ENCODE measurements around the gene LSM10. TPM values are rescaled to one million over a fixed set of nuclear protein-coding genes. Genes with fewer than 3 reads are reported as not detected.
A peak's percentile ranks its signal among the peaks of the same experiment; 100 is the strongest.

The LSM10 gene
- total RNA-seq, 2 experiments from 2014 or later, result 48.9 to 63.8 TPM

DNA sequence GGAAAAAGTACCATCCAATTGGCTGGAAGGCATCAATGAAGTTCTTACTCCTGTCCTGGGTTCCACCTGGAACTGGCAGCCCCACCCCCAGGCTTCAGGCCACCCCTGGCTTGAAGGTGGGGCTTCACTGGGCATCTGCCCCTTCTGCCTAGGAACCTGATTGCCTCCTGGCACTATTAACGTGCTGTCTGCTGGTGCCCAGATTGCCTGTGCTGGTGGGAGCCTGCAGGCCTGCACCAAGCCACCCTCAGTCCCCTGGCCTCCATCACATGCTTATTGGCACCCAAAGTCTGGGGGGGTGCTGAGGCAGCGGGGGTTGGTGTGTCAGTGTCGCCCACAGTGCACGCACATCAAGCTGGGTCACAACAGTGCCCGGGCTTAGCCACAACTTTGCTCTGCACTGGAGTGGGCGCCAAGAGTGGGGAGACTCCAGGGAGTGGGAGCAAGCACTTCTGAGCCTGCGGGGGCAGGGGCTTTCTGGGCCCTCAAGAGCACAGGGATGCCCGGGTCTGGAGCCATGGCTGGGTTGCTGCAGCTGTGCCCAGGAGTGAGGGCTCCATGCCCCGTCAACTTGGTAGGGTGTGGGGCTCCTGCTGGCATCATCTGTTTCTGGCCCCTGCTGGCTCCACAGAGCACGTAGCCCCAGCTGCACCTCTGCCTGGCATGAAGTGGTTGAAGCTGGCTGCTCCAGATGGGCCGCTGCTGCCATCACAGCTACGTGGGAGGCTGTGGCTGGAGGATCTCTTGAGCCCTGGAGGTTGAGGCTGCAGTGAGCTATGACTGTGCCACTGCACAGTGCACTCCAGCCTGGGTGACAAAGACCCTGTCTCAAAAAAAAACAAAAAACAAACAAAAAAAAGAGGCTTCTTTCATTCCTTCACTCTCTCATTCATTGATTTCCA, 4.1 kb upstream of the LSM10 start:
- peaks cover 35% of the 10 kb centered on the region for H3K4me1 Mint-ChIP-seq
- H3K4me3 Mint-ChIP-seq, result peak overlapping the region; percentile 66
- DNase-seq (no peak), ATAC-seq (no peak)
- H3K27me3 Mint-ChIP-seq, result no peaks in the 10 kb centered on the region
- H3K9me3 Mint-ChIP-seq (ENCODE audit: low read depth), result no peaks in the 10 kb centered on the region
- CTCF ChIA-PET, result interaction anchor here (1.4 to 2.4 kb wide), 3 partner anchors 10 to 252 kb away, joined by 4 to 11 read pairs (median 6); partner anchors contain the start of gene TRAPPC3
- peak overlapping the region; percentile 83 for H3K27ac Mint-ChIP-seq
- peaks cover 4% of the 10 kb centered on the region for H3K36me3 Mint-ChIP-seq

GRCh38 chr1:36400825-36401601, 3.3 kb upstream of the LSM10 start:
- CTCF ChIA-PET, result interaction anchor here (0.6 to 5.4 kb wide), 9 partner anchors 11 to 252 kb away, joined by 3 to 49 read pairs (median 4); partner anchors contain the start of genes OSCP1, SH3D21 and TRAPPC3
- H3K4me1 Mint-ChIP-seq, result peaks cover 42% of the 10 kb centered on the region
- peaks cover 6% of the 10 kb centered on the region for H3K36me3 Mint-ChIP-seq
- no peaks in the 10 kb centered on the region for H3K27me3 Mint-ChIP-seq
- H3K9me3 Mint-ChIP-seq (ENCODE audit: low read depth), result no peaks in the 10 kb centered on the region
- ATAC-seq, result peak; percentile 52
- DNase-seq, result peak; percentile 84
- H3K4me3 Mint-ChIP-seq, result peak overlapping the region; percentile 66
- peak overlapping the region; percentile 83 for H3K27ac Mint-ChIP-seq

GRCh38 chr1:36400514-36400824, 2.8 kb upstream of the LSM10 start:
- Mint-ChIP-seq H3K27ac (peak overlapping the region; percentile 83), H3K36me3 (peaks cover 6% of the 10 kb centered on the region), H3K4me3 (no peak overlapping the region), H3K4me1 (peaks cover 42% of the 10 kb centered on the region), H3K9me3 (ENCODE audit: low read depth) (no peaks in the 10 kb centered on the region), H3K27me3 (no peaks in the 10 kb centered on the region)
- ATAC-seq (no peak), DNase-seq (no peak)
- CTCF ChIA-PET, result interaction anchor here (0.6 to 5.4 kb wide), 10 partner anchors 10 to 251 kb away, joined by 3 to 49 read pairs (median 4); partner anchors contain the start of genes OSCP1, SH3D21 and TRAPPC3

DNA sequence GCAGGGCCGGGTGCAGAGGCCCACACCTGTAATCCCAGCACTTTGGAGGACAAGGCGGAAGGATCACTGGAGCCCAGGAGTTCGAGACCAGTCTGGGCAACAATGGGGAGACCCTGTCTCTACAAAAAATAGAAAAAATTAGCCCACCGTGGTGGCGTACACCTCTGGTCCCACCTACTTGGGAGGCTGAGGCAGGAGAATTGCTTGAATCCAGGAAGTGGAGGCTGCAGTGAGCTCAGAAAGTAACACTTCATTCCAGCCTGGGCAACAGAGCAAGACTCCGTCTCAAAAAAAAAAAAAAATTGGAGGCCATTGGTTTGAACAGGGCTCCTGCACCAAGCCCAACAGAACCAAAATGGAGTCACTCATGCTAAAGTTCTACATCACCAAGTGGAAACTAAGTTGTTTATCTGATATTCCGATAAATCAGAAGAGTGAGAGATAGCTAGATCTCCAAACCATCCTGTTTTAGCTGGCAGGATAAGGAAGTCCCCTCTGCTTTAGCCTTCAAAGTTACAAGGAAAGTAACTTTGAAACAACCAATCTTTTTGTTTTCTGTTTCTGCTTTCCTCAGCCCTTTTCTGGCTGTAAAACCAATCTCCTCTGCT, 766 bp upstream of the LSM10 start:
- Mint-ChIP-seq H3K36me3 (peaks cover 11% of the 10 kb centered on the region), H3K4me1 (peaks cover 46% of the 10 kb centered on the region), H3K27me3 (no peaks in the 10 kb centered on the region), H3K9me3 (ENCODE audit: low read depth) (no peaks in the 10 kb centered on the region), H3K4me3 (peak overlapping the region; percentile 90), H3K27ac (peak overlapping the region; percentile 96)
- no peak for ATAC-seq
- CTCF ChIA-PET, result interaction anchor here (1.4 to 5.4 kb wide), 5 partner anchors 10 to 92 kb away, joined by 3 to 49 read pairs (median 9); partner anchors contain the start of gene SH3D21
- DNase-seq, result no peak

DNA sequence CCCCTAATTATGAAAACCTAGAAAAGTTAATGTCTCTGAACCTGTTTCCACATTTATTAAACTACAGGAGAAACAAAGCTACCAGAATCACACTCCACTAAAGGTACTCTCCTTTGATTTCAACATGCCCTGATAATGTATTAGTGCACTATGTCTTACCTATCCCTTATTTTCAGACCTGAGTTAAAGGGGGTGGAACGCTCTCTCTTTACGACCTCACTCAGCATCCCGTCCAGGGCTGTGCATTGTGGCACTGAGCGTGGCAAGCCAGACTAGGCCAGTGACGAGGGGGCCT, 678 bp downstream of the LSM10 start:
- no peaks in the 10 kb centered on the region for H3K27me3 Mint-ChIP-seq
- DNase-seq, result no peak
- peak overlapping the region; percentile 96 for H3K27ac Mint-ChIP-seq
- CTCF ChIA-PET, result interaction anchor here (0.8 to 5.4 kb wide), 8 partner anchors 9 to 236 kb away, joined by 3 to 49 read pairs (median 5); partner anchors contain the start of gene SH3D21
- peak; percentile 59 for ATAC-seq
- H3K4me3 Mint-ChIP-seq, result peak overlapping the region; percentile 90
- peaks cover 20% of the 10 kb centered on the region for H3K36me3 Mint-ChIP-seq
- peaks cover 48% of the 10 kb centered on the region for H3K4me1 Mint-ChIP-seq
- H3K9me3 Mint-ChIP-seq (ENCODE audit: low read depth), result no peaks in the 10 kb centered on the region

DNA sequence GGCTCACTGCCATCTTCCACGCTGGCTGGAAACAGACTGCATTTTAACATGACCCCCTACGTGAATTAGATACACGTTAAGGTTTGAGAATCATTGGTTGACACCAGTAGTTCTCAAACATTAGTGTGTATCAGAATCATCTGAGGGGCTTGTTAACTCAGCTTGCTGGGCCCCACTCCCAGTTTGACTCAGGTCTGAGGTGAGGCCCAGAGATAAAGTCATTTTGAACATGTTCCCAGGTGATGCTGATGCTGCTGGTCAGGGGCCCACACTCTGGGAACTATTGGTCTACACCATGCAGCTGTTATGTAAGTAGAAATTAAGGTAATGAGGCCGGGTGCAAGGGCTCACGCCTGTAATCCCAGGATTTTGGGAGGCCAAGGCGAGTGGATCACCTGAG, 1.3 kb downstream of the LSM10 start:
- no peaks in the 10 kb centered on the region for H3K9me3 Mint-ChIP-seq (ENCODE audit: low read depth)
- no peaks in the 10 kb centered on the region for H3K27me3 Mint-ChIP-seq
- H3K36me3 Mint-ChIP-seq, result peaks cover 24% of the 10 kb centered on the region
- DNase-seq (no peak), ATAC-seq (no peak)
- CTCF ChIA-PET, result interaction anchor here (0.8 to 5.4 kb wide), 4 partner anchors 9 to 54 kb away, joined by 3 to 49 read pairs (median 5); no protein-coding TSS in a partner anchor
- H3K27ac Mint-ChIP-seq, result peak overlapping the region; percentile 61
- peak overlapping the region; percentile 90 for H3K4me3 Mint-ChIP-seq
- H3K4me1 Mint-ChIP-seq, result peaks cover 43% of the 10 kb centered on the region

GRCh38 chr1:36393686-36394085, 4.0 kb downstream of the LSM10 start:
- no peak for DNase-seq
- Mint-ChIP-seq H3K36me3 (peaks cover 32% of the 10 kb centered on the region), H3K27ac (no peak overlapping the region), H3K9me3 (ENCODE audit: low read depth) (no peaks in the 10 kb centered on the region), H3K27me3 (no peaks in the 10 kb centered on the region), H3K4me3 (no peak overlapping the region), H3K4me1 (peaks cover 35% of the 10 kb centered on the region)
- CTCF ChIA-PET, result no interaction called here
- no peak for ATAC-seq

DNA sequence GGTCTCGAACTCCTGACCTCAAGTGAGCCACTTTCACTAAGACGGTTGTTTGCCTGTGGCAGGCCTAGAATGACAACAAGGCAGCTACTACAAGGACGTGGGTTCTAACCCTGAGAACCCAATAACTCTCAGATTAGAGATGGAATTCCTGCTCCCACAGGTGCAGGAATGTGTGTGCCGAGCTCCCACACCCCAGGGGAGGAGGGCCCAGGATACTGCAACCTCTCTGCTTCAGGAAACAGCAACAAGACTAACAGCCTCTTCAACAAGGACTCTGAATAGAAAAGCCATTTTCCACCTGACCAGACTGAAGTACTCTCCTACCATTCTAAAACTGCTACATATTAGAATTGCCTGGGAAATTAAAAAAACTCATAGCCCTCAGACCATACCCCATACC, 4.9 kb downstream of the LSM10 start:
- DNase-seq (no peak), ATAC-seq (no peak)
- H3K4me1 Mint-ChIP-seq, result peaks cover 32% of the 10 kb centered on the region
- CTCF ChIA-PET, result interaction anchor here (1.0 kb wide), 1 partner anchor 19 kb away, joined by 3 read pairs; no protein-coding TSS in a partner anchor
- no peak overlapping the region for H3K27ac Mint-ChIP-seq
- no peak overlapping the region for H3K4me3 Mint-ChIP-seq
- H3K9me3 Mint-ChIP-seq (ENCODE audit: low read depth), result no peaks in the 10 kb centered on the region
- H3K27me3 Mint-ChIP-seq, result no peaks in the 10 kb centered on the region
- H3K36me3 Mint-ChIP-seq, result peaks cover 32% of the 10 kb centered on the region

DNA sequence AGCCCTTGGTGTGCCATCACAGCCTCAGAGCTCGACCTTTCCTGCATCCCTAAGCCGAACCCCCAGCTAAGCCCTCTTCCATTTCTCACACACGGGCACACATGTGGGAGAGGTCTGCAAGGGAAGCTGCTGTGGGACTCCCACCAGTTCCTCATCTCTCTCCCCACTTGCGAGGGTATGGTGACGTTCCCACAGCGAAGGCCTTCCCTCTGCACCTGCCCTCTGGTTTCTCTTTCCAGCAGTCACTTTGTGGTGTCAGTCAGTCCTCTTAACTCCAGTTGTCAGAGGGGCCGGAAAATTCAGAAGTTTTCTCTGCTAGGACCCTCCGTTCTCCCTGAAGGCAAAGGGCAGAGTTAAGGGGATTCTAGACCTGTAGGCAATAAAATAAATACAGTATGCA, 6.4 kb downstream of the LSM10 start:
- no peak overlapping the region for H3K4me3 Mint-ChIP-seq
- CTCF ChIA-PET, result interaction anchor here (0.6 kb wide), 1 partner anchor 890 kb away, joined by 3 read pairs; no protein-coding TSS in a partner anchor
- H3K9me3 Mint-ChIP-seq (ENCODE audit: low read depth), result no peaks in the 10 kb centered on the region
- peaks cover 35% of the 10 kb centered on the region for H3K4me1 Mint-ChIP-seq
- DNase-seq (no peak), ATAC-seq (no peak)
- H3K27me3 Mint-ChIP-seq, result no peaks in the 10 kb centered on the region
- H3K27ac Mint-ChIP-seq, result no peak overlapping the region
- peaks cover 28% of the 10 kb centered on the region for H3K36me3 Mint-ChIP-seq

DNA sequence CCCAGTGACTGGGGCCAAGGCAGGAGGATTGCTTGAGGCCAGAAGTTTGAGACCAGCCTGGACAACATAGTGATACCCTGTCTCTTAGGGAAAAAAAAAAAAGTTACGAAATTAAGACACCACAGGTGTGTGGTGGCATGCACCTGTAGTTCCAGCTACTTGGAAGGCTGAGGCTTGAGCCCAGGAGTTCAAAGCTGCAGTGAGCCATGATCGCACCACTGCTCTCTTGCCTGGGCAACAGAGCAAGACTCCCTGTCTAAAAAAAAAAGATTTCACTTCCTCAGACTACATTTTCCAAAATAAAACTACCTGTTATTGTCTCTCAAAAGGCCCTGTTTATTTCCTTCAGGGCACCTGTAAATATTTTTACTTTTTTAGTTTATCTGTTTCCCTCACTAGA, 7.3 kb downstream of the LSM10 start:
- DNase-seq (no peak), ATAC-seq (no peak)
- Mint-ChIP-seq H3K9me3 (ENCODE audit: low read depth) (no peaks in the 10 kb centered on the region), H3K4me1 (peaks cover 32% of the 10 kb centered on the region), H3K36me3 (peaks cover 26% of the 10 kb centered on the region), H3K27me3 (no peaks in the 10 kb centered on the region), H3K27ac (peak overlapping the region; percentile 35), H3K4me3 (no peak overlapping the region)
- CTCF ChIA-PET, result interaction anchor here (0.6 to 1.7 kb wide), 2 partner anchors 10 to 22 kb away, joined by 3 to 5 read pairs; no protein-coding TSS in a partner anchor

- Mint-ChIP-seq H3K27me3 (no peaks in the 10 kb centered on the region), H3K4me1 (peaks cover 32% of the 10 kb centered on the region), H3K27ac (peak overlapping the region; percentile 41), H3K36me3 (peaks cover 26% of the 10 kb centered on the region), H3K9me3 (ENCODE audit: low read depth) (no peaks in the 10 kb centered on the region), H3K4me3 (no peak overlapping the region)
- DNase-seq (no peak), ATAC-seq (no peak)
- CTCF ChIA-PET, result interaction anchor here (0.6 to 1.7 kb wide), 2 partner anchors 10 to 21 kb away, joined by 3 to 5 read pairs; no protein-coding TSS in a partner anchor
These were observed 7.7 kb downstream of the LSM10 start for GRCh38 chr1:36389999-36390398.

DNA sequence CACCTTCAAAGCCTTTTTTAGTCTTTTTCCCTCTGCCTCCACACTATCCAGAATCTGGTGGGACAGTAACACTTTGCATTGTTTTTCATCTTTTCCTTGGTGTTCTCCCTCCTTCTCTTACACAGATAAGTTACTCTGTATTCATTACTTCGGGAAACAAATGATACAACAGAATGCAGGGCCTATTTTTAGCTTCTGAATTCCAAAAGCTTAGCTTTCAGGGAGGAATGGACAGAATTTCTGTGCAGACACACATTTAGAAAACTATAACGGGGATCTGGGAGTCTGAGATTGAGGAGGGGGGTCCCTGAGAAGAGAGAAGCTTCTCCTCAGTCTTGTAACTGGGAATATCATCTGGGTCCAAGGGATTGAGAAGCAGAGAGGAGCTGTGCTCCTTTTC, 8.4 kb downstream of the LSM10 start:
- peak overlapping the region; percentile 41 for H3K27ac Mint-ChIP-seq
- no peaks in the 10 kb centered on the region for H3K9me3 Mint-ChIP-seq (ENCODE audit: low read depth)
- no peaks in the 10 kb centered on the region for H3K27me3 Mint-ChIP-seq
- H3K4me3 Mint-ChIP-seq, result no peak overlapping the region
- DNase-seq (no peak), ATAC-seq (no peak)
- H3K4me1 Mint-ChIP-seq, result peaks cover 36% of the 10 kb centered on the region
- H3K36me3 Mint-ChIP-seq, result peaks cover 28% of the 10 kb centered on the region
- CTCF ChIA-PET, result interaction anchor here (0.6 to 3.9 kb wide), 3 partner anchors 9 to 22 kb away, joined by 3 to 49 read pairs (median 5); partner anchors contain the start of gene LSM10

Measured in activated CD8-positive, alpha-beta memory T cell treated with anti-CD3 and anti-CD28 coated beads, Interleukin-2, amount 10 ng/mL, durations not matched to agents 7 days and 5 days (primary cell).